Body of pancreas (tissue), 4 donors: ENCODE measurements around the gene MAGI3. TPM values are rescaled to one million over a fixed set of nuclear protein-coding genes. Genes with fewer than 3 reads are reported as not detected.

Source experiments
- ATAC-seq: fragments of 150-250 bp; one replicate; pipeline ENCODE4 v1.9.1; 2016
- DNase-seq, 4 donors: peaks; one replicate each; pipeline ENCODE4 v3.0.0-alpha.2; 2019
- H3K27ac ChIP-seq, 4 donors: fragments of 200-600 bp; sonication (generic); 1 replicate in 3 of 4; 2 replicates in 1 of 4; pipeline versions ENCODE4 v1.5.1 to v1.6.1; 2016 to 2019; ENCODE audit warnings: mild to moderate bottlenecking in 1 of 4, mixed read lengths in 1 of 4, moderate library complexity in 1 of 4
- H3K27me3 ChIP-seq, 2 donors: fragments of 200-600 bp; sonication (generic); one replicate each; pipeline ENCODE4 v1.6.0; 2016; ENCODE audit warnings: mild to moderate bottlenecking in 1 of 2
- H3K36me3 ChIP-seq, 2 donors: fragments of 200-600 bp; sonication (generic); replicated peaks in 1 of 2; 2 replicates each; pipeline ENCODE4 v1.5.1; 2016; ENCODE audit warnings: low read depth in 2 of 2; ENCODE audit not compliant: insufficient read depth in 1 of 2
- H3K4me1 ChIP-seq: fragments of 200-600 bp; sonication (generic); one replicate; pipeline ENCODE4 v1.6.0; 2016
- H3K4me3 ChIP-seq, 2 donors: fragments of 200-600 bp; sonication (generic); 1 replicate in 1 of 2; 2 replicates in 1 of 2; pipeline ENCODE4 v1.5.1; 2016 to 2019
- H3K9me3 ChIP-seq, 3 donors: fragments of 200-600 bp; sonication (generic); 1 replicate in 2 of 3; 2 replicates in 1 of 3; pipeline ENCODE4 v1.5.1; 2016
- CTCF ChIP-seq, 7 experiments: fragments of 450-650 bp in 4 of 7; fragments of 200-600 bp in 3 of 7; sonication (generic) in 3 of 7; IDR thresholded peaks; one replicate each; pipeline ENCODE4 v1.5.1; 2016 to 2019; ENCODE audit warnings: antibody characterized with exemption in 7 of 7
- POLR2A ChIP-seq, 3 donors: fragments of 450-650 bp; IDR thresholded peaks; one replicate each; pipeline ENCODE4 v1.6.1; 2016; ENCODE audit warnings: antibody characterized with exemption in 3 of 3, mild to moderate bottlenecking in 2 of 3
- WGBS, 2 donors: methylation state at CpG; one replicate each; pipeline ENCODE4 v1.1.5; 2017; 5-methylcytosine and 5-hydroxymethylcytosine counted together
- intact Hi-C: fragments of 100-400 bp; cut with DNase I; formaldehyde crosslinking; loops from one replicate; pipeline ENCODE4 v1.15.1; 2023
- total RNA-seq, 2 donors: library from RNA; depleted of rRNA; stranded (reverse); fragments of >200 nt; gene quantifications; one replicate each; pipeline ENCODE4 v1.1.0, GENCODE V29; 2016

Gene MAGI3
- total RNA-seq, 2 donors from 2014 or later: 38.4 to 75.8 TPM

GRCh38 chr1:113488576-113489177 lies 98.4 kb downstream of the MAGI3 start:
- no peak for ATAC-seq
- no peak for DNase-seq

GRCh38 chr1:113490384-113490783 lies 100.1 kb downstream of the MAGI3 start:
- Histone ChIP-seq H3K27ac (no peak overlapping the region), H3K27me3 (no peaks in the 10 kb centered on the region), H3K4me1 (no peaks in the 10 kb centered on the region), H3K4me3 (no peak overlapping the region), H3K36me3 (no peaks in the 10 kb centered on the region), H3K9me3 (no peaks in the 10 kb centered on the region)
- no peak for TF ChIP-seq POLR2A (IDR thresholded peaks at IDR 0.05)
- TF ChIP-seq CTCF (IDR thresholded peaks at IDR 0.05): no peak
- ATAC-seq: no peak
- intact Hi-C loops: no loop called here
- DNase-seq: no peak
- 95 to 100% methylated on average over 1 of the region's 1 CpG for WGBS, 2 donors

More at GRCh38 chr1:113488576-113489177, 98.4 kb downstream of the MAGI3 start:
- H3K4me1 ChIP-seq: no peaks in the 10 kb centered on the region
- H3K4me3 ChIP-seq: no peak overlapping the region
- 93 to 100% methylated on average over 3 of the region's 4 CpGs for WGBS, 2 donors
- no peaks in the 10 kb centered on the region for H3K9me3 ChIP-seq
- intact Hi-C loops: no loop called here
- no peaks in the 10 kb centered on the region for H3K27me3 ChIP-seq
- no peak for TF ChIP-seq POLR2A (IDR thresholded peaks at IDR 0.05)
- TF ChIP-seq CTCF (IDR thresholded peaks at IDR 0.05): no peak
- H3K27ac ChIP-seq: no peak overlapping the region
- no peaks in the 10 kb centered on the region for H3K36me3 ChIP-seq

- WGBS, 2 donors: 76 to 95% methylated on average over 3 of the region's 3 CpGs
These were observed 103.2 kb downstream of the MAGI3 start for GRCh38 chr1:113493533-113493932.

GRCh38 chr1:113505357-113505756 lies 115.0 kb downstream of the MAGI3 start:
- H3K27me3 ChIP-seq: no peaks in the 10 kb centered on the region
- no peak for ATAC-seq
- no peak for DNase-seq
- H3K27ac ChIP-seq: no peak overlapping the region
- intact Hi-C loops: no loop called here
- WGBS, 2 donors: 79 to 82% methylated on average over 1 of the region's 1 CpG
- TF ChIP-seq CTCF (IDR thresholded peaks at IDR 0.05): no peak
- TF ChIP-seq POLR2A (IDR thresholded peaks at IDR 0.05): no peak
- no peaks in the 10 kb centered on the region for H3K36me3 ChIP-seq
- H3K4me3 ChIP-seq: no peak overlapping the region
- H3K9me3 ChIP-seq: no peaks in the 10 kb centered on the region
- peaks cover 26% of the 10 kb centered on the region for H3K4me1 ChIP-seq

More at GRCh38 chr1:113493533-113493932, 103.2 kb downstream of the MAGI3 start:
- no peaks in the 10 kb centered on the region for H3K27me3 ChIP-seq
- no peaks in the 10 kb centered on the region for H3K4me1 ChIP-seq
- no peak for DNase-seq
- TF ChIP-seq POLR2A (IDR thresholded peaks at IDR 0.05): no peak
- TF ChIP-seq CTCF (IDR thresholded peaks at IDR 0.05): no peak
- no peaks in the 10 kb centered on the region for H3K36me3 ChIP-seq
- H3K9me3 ChIP-seq: no peaks in the 10 kb centered on the region
- ATAC-seq: no peak
- no peak overlapping the region for H3K27ac ChIP-seq
- no peak overlapping the region for H3K4me3 ChIP-seq
- intact Hi-C loops: no loop called here

GRCh38 chr1:113507552-113508214 lies 117.4 kb downstream of the MAGI3 start:
- H3K36me3 ChIP-seq: no peaks in the 10 kb centered on the region
- ATAC-seq (no peak), DNase-seq (no peak)
- intact Hi-C loops: no loop called here
- peaks cover 26% of the 10 kb centered on the region for H3K4me1 ChIP-seq
- peaks cover 0 to 8% (median 0%) of the 10 kb centered on the region in 3 donors for H3K9me3 ChIP-seq
- no peaks in the 10 kb centered on the region for H3K27me3 ChIP-seq
- peak overlapping the region in 3 of 4 donors; percentile 14 to 61 (median 23) for H3K27ac ChIP-seq
- TF ChIP-seq POLR2A (IDR thresholded peaks at IDR 0.05) (no peak), CTCF (IDR thresholded peaks at IDR 0.05) (no peak)
- H3K4me3 ChIP-seq: no peak overlapping the region
